Body of pancreas (tissue), 4 donors: ENCODE data around the gene EPGN. TPM values are rescaled to one million over a fixed set of nuclear protein-coding genes. Genes with fewer than 3 reads are reported as not detected.

Experiments used
- ATAC-seq: fragments of 150-250 bp; one replicate; pipeline ENCODE4 v1.9.1; 2016
- DNase-seq, 4 donors: peaks; one replicate each; pipeline ENCODE4 v3.0.0-alpha.2; 2019
- H3K27ac ChIP-seq, 4 donors: fragments of 200-600 bp; sonication (generic); 1 replicate in 3 of 4; 2 replicates in 1 of 4; pipeline versions ENCODE4 v1.5.1 to v1.6.1; 2016 to 2019; ENCODE audit warnings: mild to moderate bottlenecking in 1 of 4, mixed read lengths in 1 of 4, moderate library complexity in 1 of 4
- H3K27me3 ChIP-seq, 2 donors: fragments of 200-600 bp; sonication (generic); one replicate each; pipeline ENCODE4 v1.6.0; 2016; ENCODE audit warnings: mild to moderate bottlenecking in 1 of 2
- H3K36me3 ChIP-seq, 2 donors: fragments of 200-600 bp; sonication (generic); replicated peaks in 1 of 2; 2 replicates each; pipeline ENCODE4 v1.5.1; 2016; ENCODE audit warnings: low read depth in 2 of 2; ENCODE audit not compliant: insufficient read depth in 1 of 2
- H3K4me1 ChIP-seq: fragments of 200-600 bp; sonication (generic); one replicate; pipeline ENCODE4 v1.6.0; 2016
- H3K4me3 ChIP-seq, 2 donors: fragments of 200-600 bp; sonication (generic); 1 replicate in 1 of 2; 2 replicates in 1 of 2; pipeline ENCODE4 v1.5.1; 2016 to 2019
- H3K9me3 ChIP-seq, 3 donors: fragments of 200-600 bp; sonication (generic); 1 replicate in 2 of 3; 2 replicates in 1 of 3; pipeline ENCODE4 v1.5.1; 2016
- CTCF ChIP-seq, 7 experiments: fragments of 450-650 bp in 4 of 7; fragments of 200-600 bp in 3 of 7; sonication (generic) in 3 of 7; IDR thresholded peaks; one replicate each; pipeline ENCODE4 v1.5.1; 2016 to 2019; ENCODE audit warnings: antibody characterized with exemption in 7 of 7
- POLR2A ChIP-seq, 3 donors: fragments of 450-650 bp; IDR thresholded peaks; one replicate each; pipeline ENCODE4 v1.6.1; 2016; ENCODE audit warnings: antibody characterized with exemption in 3 of 3, mild to moderate bottlenecking in 2 of 3
- WGBS, 2 donors: methylation state at CpG; one replicate each; pipeline ENCODE4 v1.1.5; 2017; 5-methylcytosine and 5-hydroxymethylcytosine counted together
- intact Hi-C: fragments of 100-400 bp; cut with DNase I; formaldehyde crosslinking; loops from one replicate; pipeline ENCODE4 v1.15.1; 2023
- total RNA-seq, 2 donors: library from RNA; depleted of rRNA; stranded (reverse); fragments of >200 nt; gene quantifications; one replicate each; pipeline ENCODE4 v1.1.0, GENCODE V29; 2016

Gene EPGN
- total RNA-seq, 2 donors from 2014 or later, result not detected

GRCh38 chr4:74266081-74266480, 42.2 kb upstream of the EPGN start:
- Histone ChIP-seq H3K9me3 (no peaks in the 10 kb centered on the region), H3K27ac (no peak overlapping the region), H3K36me3 (no peaks in the 10 kb centered on the region), H3K27me3 (no peaks in the 10 kb centered on the region), H3K4me3 (no peak overlapping the region), H3K4me1 (no peaks in the 10 kb centered on the region)
- DNase-seq (no peak), ATAC-seq (no peak)
- intact Hi-C loops, result no loop called here
- no peak for TF ChIP-seq POLR2A (IDR thresholded peaks at IDR 0.05)
- no peak for TF ChIP-seq CTCF (IDR thresholded peaks at IDR 0.05)

- intact Hi-C loops, result no loop called here
- no peak overlapping the region for H3K27ac ChIP-seq
- no peaks in the 10 kb centered on the region for H3K9me3 ChIP-seq
- H3K4me3 ChIP-seq, result no peak overlapping the region
- no peaks in the 10 kb centered on the region for H3K36me3 ChIP-seq
- no peaks in the 10 kb centered on the region for H3K27me3 ChIP-seq
- TF ChIP-seq CTCF (IDR thresholded peaks at IDR 0.05) (no peak), POLR2A (IDR thresholded peaks at IDR 0.05) (no peak)
- ATAC-seq (no peak), DNase-seq (no peak)
- H3K4me1 ChIP-seq, result peaks cover 5% of the 10 kb centered on the region
These were observed 40.2 kb upstream of the EPGN start for GRCh38 chr4:74267998-74268606.

- 89 to 92% methylated on average over 2 of the region's 2 CpGs for WGBS, 2 donors
- no peak overlapping the region for H3K27ac ChIP-seq
- intact Hi-C loops, result no loop called here
- ATAC-seq (no peak), DNase-seq (no peak)
- peaks cover 5% of the 10 kb centered on the region for H3K4me1 ChIP-seq
- TF ChIP-seq POLR2A (IDR thresholded peaks at IDR 0.05) (no peak), CTCF (IDR thresholded peaks at IDR 0.05) (no peak)
- no peaks in the 10 kb centered on the region for H3K27me3 ChIP-seq
- no peaks in the 10 kb centered on the region for H3K9me3 ChIP-seq
- no peaks in the 10 kb centered on the region for H3K36me3 ChIP-seq
- no peak overlapping the region for H3K4me3 ChIP-seq
These were observed 39.6 kb upstream of the EPGN start for GRCh38 chr4:74268643-74269042.

- Histone ChIP-seq H3K27me3 (no peaks in the 10 kb centered on the region), H3K4me3 (no peak overlapping the region), H3K36me3 (no peaks in the 10 kb centered on the region), H3K27ac (no peak overlapping the region), H3K4me1 (peaks cover 2% of the 10 kb centered on the region), H3K9me3 (no peaks in the 10 kb centered on the region)
- WGBS, 2 donors, result 60 to 72% methylated on average over 3 of the region's 3 CpGs
- DNase-seq (no peak), ATAC-seq (no peak)
- TF ChIP-seq POLR2A (IDR thresholded peaks at IDR 0.05) (no peak), CTCF (IDR thresholded peaks at IDR 0.05) (no peak)
- intact Hi-C loops, result no loop called here
These were observed 29.8 kb upstream of the EPGN start for GRCh38 chr4:74278490-74278889.

GRCh38 chr4:74279716-74280115, 28.6 kb upstream of the EPGN start:
- no peak overlapping the region for H3K27ac ChIP-seq
- H3K27me3 ChIP-seq, result no peaks in the 10 kb centered on the region
- no peaks in the 10 kb centered on the region for H3K9me3 ChIP-seq
- ATAC-seq (no peak), DNase-seq (no peak)
- 95 to 96% methylated on average over 3 of the region's 3 CpGs for WGBS, 2 donors
- TF ChIP-seq CTCF (IDR thresholded peaks at IDR 0.05), result no peak
- TF ChIP-seq POLR2A (IDR thresholded peaks at IDR 0.05), result no peak
- no peak overlapping the region for H3K4me3 ChIP-seq
- intact Hi-C loops, result no loop called here
- no peaks in the 10 kb centered on the region for H3K36me3 ChIP-seq
- peaks cover 8% of the 10 kb centered on the region for H3K4me1 ChIP-seq
